Activated T-cell treated with anti-CD3 and anti-CD28 coated beads, Interleukin-2, amount 50 U/mL, for 4 hours (primary cell): ENCODE measurements around the gene TELO2. TPM values are rescaled to one million over a fixed set of nuclear protein-coding genes. Genes with fewer than 3 reads are reported as not detected.

Experiments used
- ATAC-seq, 2 donors: fragments of 200-7000 bp; cut with Tn5 transposase; one replicate each; pipeline ENCODE4 v1.10.0; 2021
- DNase-seq: peaks from one replicate; pipeline ENCODE4 v3.0.0-alpha.2; 2020
- H3K27me3 Mint-ChIP-seq: one replicate; pipeline ENCODE4 v1.8.0; 2021; ENCODE audit warnings: low read depth, mixed read lengths
- H3K36me3 Mint-ChIP-seq: one replicate; pipeline ENCODE4 v1.8.0; 2022; ENCODE audit warnings: mixed read lengths; ENCODE audit not compliant: insufficient read depth
- H3K4me1 Mint-ChIP-seq: one replicate; pipeline ENCODE4 v1.8.0; 2021; ENCODE audit warnings: low read depth, mixed read lengths
- H3K4me3 Mint-ChIP-seq: one replicate; pipeline ENCODE4 v1.8.0; 2021; ENCODE audit warnings: mild to moderate bottlenecking, moderate library complexity, mixed read lengths
- H3K9me3 Mint-ChIP-seq: one replicate; pipeline ENCODE4 v1.8.0; 2021; ENCODE audit warnings: mixed read lengths
- total RNA-seq, 3 donors: library from RNA; stranded (reverse); gene quantifications; one replicate each; pipeline ENCODE4 v1.2.1, GENCODE V29; 2021

The TELO2 gene
- total RNA-seq, 3 donors from 2014 or later: 103 to 131 (median 121) TPM

DNA sequence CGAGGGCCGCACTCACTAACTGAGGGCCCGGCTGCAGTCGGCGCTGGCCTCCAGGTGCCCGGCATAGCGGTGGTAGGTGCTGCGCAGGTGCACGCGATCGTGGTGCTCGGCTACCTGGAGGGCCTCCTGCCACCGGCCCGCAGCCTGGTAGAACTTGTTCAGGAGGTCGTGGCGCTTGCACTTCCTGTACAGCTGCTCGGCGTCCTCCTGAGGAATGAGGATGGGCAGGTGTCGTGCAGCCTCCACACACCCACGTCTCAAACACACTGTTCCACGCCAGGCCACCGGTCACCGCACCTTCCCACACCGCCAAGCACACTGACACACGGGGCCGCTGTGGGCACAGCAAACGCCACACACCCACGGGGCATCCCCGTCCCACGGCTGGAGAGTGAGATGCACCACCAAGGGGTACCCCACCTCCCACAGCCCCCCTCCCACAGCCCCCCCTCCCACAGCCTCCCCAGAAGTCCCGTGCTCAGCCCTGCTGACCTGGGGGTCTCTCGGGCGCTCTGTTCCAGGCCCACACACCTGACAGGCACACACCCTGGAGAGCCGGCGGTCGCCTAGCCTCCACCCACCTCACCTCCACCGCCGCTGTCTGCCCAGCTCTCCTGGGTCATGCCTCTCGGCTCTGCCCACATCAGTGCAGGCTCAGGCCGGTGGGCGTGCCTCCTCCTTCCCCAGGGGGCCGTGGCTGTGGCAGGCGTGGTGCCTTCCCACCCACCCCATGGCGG is 32.9 kb downstream of the TELO2 start:
- Mint-ChIP-seq H3K9me3 (no peaks in the 10 kb centered on the region), H3K4me1 (peaks cover 28% of the 10 kb centered on the region), H3K27me3 (no peaks in the 10 kb centered on the region), H3K36me3 (no peaks in the 10 kb centered on the region), H3K4me3 (peak overlapping the region; percentile 60)
- DNase-seq (no peak), ATAC-seq (peak; percentile 29 to 38)

DNA sequence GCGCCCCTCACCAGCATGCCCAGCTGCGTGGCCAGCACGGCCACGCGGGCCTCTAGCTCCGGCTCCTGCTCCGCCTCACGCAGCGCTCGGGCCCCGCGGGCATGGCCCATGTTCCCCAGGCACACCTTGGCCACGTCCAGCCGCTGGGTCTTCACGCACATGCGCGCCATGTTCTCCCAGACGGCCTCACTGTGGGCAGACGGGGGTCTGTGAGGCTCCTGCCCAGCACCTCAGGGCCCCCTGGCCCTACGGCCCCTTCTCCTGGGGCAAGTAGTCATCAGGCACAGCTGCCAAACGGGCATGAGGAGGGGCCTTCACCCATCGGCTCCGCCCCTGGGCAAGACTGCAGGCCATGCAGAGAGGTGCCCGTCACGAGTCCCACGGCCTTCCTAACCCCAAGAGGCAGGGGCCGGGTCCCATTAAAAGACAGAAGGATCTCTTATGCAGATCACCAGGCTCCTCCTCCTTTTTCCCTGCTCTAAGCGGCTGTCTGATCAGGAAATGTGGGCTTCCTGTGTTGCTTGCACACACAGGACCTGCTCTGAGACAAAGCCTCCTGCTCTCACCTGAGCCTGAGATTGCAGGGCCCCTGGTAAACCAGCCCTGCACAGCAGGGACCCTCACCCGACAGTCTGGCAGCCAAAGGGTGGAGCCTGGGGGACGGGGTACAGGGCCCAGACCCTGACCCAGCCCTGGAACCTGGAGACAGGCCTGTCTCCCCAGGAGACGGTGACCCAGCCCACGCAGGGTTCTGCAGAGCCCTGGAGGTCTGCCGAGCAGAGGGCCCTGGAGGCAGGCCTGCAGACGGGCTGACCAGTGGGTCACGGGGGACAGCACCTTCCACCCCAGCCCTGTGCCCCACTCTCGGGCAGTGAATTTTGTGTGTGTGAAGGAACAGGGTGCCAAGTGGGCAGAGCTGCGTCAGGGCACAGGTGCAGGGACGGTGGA is 33.7 kb downstream of the TELO2 start:
- no peaks in the 10 kb centered on the region for H3K9me3 Mint-ChIP-seq
- DNase-seq (no peak), ATAC-seq (peak; percentile 40 to 49)
- H3K4me3 Mint-ChIP-seq: peak overlapping the region; percentile 37
- peaks cover 28% of the 10 kb centered on the region for H3K4me1 Mint-ChIP-seq
- H3K36me3 Mint-ChIP-seq: no peaks in the 10 kb centered on the region
- H3K27me3 Mint-ChIP-seq: no peaks in the 10 kb centered on the region

DNA sequence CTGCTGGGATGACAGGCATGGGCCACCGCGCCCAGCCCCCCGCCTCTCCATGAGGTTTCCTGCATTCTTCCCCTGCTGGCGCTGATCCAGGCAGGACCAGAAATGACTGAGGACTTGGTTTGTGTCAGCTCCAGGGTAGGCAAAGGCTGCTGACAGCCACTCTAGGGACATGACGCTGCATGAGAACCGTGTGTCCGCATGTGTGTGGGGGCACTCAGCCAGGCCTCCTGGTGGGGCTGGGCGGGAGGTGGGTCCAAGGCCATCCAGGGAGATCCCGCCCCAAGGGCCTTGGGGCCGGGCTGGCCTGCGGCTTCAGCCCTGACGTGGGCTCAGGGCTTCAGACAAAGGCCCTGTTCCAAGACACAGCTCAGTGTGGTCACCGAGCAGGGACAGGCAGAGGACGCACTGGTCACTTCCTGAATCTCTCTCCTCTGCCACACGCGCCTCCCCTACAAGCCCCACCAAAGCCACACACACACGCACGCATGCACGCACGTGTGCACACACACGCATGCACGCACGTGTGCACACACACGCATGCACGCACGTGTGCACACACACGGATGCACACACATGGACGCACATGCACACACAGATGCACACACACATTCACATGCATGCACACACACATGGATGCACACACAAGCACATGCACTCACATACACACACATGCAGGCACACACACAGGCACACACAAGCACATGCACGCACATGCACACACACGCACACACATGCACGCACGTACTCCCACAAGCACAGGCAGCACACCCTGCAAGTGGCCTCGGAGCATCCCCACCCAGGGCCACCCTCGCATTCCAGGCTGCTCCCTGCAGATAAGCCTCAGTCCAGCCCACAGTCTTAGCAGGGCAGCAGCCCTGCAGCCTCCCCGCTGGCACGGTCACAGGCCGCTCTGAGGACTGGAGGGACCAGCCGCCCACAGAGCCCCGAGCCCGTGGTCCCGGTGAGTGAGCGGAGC is 35.0 kb downstream of the TELO2 start:
- Mint-ChIP-seq H3K36me3 (no peaks in the 10 kb centered on the region), H3K9me3 (no peaks in the 10 kb centered on the region), H3K27me3 (no peaks in the 10 kb centered on the region), H3K4me1 (peaks cover 32% of the 10 kb centered on the region), H3K4me3 (peak overlapping the region; percentile 12)
- ATAC-seq: no peak
- no peak for DNase-seq

DNA sequence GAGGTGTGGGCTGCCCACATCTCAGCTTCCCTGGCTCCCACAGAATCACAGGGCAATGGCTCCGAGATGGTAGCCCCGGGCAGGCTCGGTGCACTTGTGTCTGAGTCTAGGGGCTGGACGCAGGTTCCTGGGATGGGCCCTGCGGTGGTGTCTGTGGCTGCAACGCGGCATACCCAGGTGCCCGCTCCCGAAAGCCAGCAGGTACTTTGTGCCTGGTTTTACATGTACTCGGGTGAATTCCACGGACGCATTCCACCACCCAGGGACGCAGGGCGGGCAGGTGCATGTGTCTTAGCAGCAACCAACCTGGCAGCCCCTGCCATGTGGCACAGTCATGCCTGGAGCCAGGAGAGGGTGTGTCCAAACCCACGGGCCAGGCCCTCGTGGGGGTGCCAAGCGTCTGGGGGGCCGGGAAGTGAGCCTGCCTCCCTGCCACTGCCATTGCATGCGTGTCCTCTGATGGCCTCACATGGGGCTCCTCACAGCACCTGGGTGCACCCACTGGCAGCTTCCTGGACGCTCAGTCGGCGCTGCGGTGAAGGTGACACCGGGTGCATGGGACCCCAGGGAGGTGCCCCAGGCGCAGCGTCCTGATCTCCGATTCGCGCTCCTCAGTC is 35.9 kb downstream of the TELO2 start:
- Mint-ChIP-seq H3K36me3 (no peaks in the 10 kb centered on the region), H3K9me3 (no peaks in the 10 kb centered on the region), H3K27me3 (no peaks in the 10 kb centered on the region), H3K4me3 (no peak overlapping the region), H3K4me1 (peaks cover 36% of the 10 kb centered on the region)
- no peak for DNase-seq
- no peak for ATAC-seq

DNA sequence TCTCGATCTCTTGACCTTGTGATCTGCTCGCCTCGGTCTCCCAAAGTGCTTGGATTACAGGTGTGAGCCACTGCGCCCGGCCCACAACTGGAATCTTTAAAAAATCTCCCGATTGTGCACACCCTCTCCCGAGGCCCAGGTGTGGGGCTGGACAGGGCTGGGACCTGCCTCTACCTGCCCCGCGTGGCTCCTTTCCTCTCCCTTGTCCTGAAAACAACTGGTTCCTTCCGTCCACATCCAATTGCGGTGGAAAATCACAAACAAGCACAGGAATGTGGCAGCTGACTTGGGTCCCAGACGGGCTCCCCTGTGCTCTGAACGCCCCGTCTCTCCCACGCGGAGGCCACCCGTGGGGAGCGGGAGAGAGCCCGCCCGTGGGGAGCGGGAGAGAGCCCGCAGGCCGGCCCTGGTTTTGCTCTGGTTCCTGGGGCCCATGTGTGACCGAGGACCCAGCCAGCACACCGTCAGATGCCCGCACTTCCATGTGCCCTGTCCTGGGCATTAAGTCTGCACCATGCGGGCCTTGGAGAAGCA is 37.3 kb downstream of the TELO2 start:
- Mint-ChIP-seq H3K4me1 (peaks cover 40% of the 10 kb centered on the region), H3K36me3 (peaks cover 5% of the 10 kb centered on the region), H3K27me3 (no peaks in the 10 kb centered on the region), H3K9me3 (no peaks in the 10 kb centered on the region), H3K4me3 (no peak overlapping the region)
- DNase-seq (no peak), ATAC-seq (no peak)

DNA sequence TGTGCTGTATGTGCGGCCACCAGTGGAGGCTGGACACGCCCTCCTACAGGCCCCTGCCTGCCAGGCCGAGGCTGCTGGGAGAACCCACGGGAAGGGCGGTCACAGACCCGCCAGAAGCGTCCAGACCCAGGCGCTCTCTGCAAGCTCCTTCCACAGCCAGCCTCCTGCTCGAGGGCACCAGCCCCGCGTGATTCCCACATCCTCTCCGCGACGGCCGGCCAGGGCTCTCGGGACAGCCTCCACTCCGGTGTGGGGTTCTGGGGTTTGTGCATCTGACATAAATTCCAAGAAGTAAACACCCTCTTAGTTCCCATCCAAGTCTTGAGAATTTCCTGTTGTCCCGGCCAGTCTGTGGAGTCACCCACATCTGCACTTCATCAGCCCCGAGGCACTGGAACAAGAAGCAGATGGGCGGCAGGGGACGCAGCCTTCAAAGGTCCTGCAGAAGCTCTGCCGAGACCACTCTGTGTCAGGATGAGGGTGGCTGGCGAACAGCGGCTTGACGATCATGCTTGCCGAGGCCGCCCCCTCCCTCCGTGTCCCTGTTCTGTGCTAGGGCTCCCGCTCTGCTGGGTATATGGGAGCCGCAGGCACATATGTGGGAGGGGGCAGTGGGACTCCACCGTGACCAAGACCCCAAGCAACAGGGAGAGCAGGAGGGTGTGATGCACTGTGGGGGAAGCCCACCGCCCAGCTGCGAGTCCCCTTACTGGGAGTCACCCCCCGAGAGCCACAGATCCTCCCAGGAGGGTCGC is 37.9 kb downstream of the TELO2 start:
- H3K4me1 Mint-ChIP-seq: peaks cover 35% of the 10 kb centered on the region
- H3K36me3 Mint-ChIP-seq: peaks cover 5% of the 10 kb centered on the region
- no peaks in the 10 kb centered on the region for H3K27me3 Mint-ChIP-seq
- H3K4me3 Mint-ChIP-seq: no peak overlapping the region
- ATAC-seq: no peak
- DNase-seq: no peak
- no peaks in the 10 kb centered on the region for H3K9me3 Mint-ChIP-seq

DNA sequence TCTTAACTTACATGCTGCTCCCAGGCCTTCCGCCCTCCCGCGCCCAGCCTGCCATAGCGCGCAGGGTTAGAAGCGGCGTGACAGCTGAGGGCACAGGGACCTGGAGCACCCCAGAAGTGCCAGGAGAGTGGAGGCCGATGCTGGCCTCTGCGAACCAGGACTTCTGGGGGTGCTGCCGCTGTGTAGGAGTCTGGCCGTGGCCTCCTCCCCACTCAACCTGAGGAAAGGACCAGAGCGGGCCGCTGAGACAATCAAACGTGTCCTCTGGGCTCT is 38.4 kb downstream of the TELO2 start:
- H3K4me3 Mint-ChIP-seq: no peak overlapping the region
- ATAC-seq (no peak), DNase-seq (no peak)
- H3K4me1 Mint-ChIP-seq: peaks cover 36% of the 10 kb centered on the region
- H3K27me3 Mint-ChIP-seq: no peaks in the 10 kb centered on the region
- H3K9me3 Mint-ChIP-seq: no peaks in the 10 kb centered on the region
- peaks cover 5% of the 10 kb centered on the region for H3K36me3 Mint-ChIP-seq

DNA sequence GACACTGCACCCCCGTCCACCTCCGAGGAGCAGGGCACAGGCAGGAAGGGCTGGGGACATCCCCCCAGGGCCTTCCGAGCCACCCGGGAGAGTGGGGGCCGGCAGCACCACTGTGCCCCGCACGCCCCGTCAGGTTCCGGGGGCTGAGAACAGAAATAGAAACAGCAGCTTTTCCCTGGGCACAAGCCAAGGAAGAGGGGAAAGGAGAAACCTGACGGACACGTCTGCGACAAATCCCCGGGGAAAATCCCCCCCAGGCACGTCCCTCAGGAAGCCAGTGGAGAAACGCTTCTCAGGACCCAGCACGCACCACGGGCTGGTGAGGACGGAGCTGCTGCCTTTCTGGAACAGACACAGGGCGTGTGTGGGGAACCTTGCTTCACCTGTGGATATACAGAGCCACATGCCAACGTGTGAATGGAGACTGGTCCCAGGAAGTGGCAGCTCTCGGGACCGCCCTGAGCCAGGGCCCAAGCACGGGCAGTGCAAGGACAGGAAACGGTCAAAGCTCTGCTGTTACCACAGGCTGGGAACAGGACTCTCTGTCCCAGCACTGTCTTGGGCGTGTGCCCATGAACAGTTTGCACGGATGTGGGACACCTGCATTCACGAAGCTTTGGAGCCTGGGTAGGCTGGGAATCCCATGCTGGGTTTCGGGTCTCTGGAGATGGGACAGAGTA is 39.1 kb downstream of the TELO2 start:
- H3K4me3 Mint-ChIP-seq: peak overlapping the region; percentile 98
- H3K9me3 Mint-ChIP-seq: no peaks in the 10 kb centered on the region
- no peak for ATAC-seq
- H3K27me3 Mint-ChIP-seq: no peaks in the 10 kb centered on the region
- peaks cover 9% of the 10 kb centered on the region for H3K36me3 Mint-ChIP-seq
- H3K4me1 Mint-ChIP-seq: peaks cover 37% of the 10 kb centered on the region
- no peak for DNase-seq

DNA sequence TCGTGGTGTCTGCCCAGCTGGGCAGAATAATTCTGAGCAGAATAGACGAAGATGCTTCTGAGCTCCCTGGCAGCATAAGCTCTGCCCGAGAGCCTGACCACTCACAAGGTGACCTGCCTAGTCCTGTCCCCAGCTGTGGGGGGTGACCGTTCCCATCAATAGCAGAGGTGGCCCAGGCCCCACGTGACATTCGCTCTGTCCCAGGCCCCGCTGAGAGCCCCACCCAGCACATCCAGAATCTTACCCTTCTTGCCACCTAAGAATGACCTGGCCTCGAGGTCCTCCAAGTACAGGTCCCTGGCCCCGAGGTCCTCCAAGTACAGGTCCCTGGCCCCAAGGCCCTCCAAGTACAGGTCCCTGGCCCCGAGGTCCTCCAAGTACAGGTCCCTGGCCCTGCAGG is 39.6 kb downstream of the TELO2 start:
- Mint-ChIP-seq H3K4me1 (peaks cover 39% of the 10 kb centered on the region), H3K4me3 (peak overlapping the region; percentile 98), H3K27me3 (no peaks in the 10 kb centered on the region), H3K36me3 (peaks cover 14% of the 10 kb centered on the region), H3K9me3 (no peaks in the 10 kb centered on the region)
- ATAC-seq (no peak), DNase-seq (no peak)

DNA sequence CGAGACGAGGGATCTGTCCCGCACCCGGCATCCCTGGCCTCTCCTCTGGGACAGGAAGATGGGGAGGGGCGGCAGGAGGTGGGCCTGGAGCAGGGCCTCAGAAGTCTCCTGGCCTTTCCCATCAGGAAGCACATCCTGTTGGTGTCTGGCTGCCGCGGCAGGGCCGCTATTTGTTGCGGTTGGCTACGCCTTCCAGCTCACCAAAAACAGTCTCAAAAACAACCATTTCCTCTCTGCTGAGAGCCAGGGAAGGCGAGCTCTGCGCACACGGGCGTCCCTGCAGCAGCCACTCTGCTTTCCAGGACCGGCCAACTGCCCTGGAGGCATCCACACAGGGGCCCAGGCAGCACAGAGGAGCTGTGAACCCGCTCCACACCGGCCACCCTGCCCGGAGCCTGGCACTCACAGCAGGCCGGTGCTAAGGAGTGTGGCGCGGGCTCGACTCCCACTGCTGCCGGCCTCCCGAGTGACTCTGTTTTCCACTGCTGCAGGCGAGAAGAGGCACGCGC is 40.3 kb downstream of the TELO2 start, which contains the start of gene TMEM204:
TSS of gene TMEM204 (plus strand) at position 224 of the 509 bp plus-strand sequence. CDS start 610 bp downstream, outside the sequence.
- H3K4me1 Mint-ChIP-seq: peaks cover 43% of the 10 kb centered on the region
- DNase-seq: no peak
- no peaks in the 10 kb centered on the region for H3K9me3 Mint-ChIP-seq
- H3K27me3 Mint-ChIP-seq: no peaks in the 10 kb centered on the region
- H3K36me3 Mint-ChIP-seq: peaks cover 20% of the 10 kb centered on the region
- ATAC-seq: peak; percentile 26 to 27
- peak within 1 kb of the TSS; percentile 98 for H3K4me3 Mint-ChIP-seq

DNA sequence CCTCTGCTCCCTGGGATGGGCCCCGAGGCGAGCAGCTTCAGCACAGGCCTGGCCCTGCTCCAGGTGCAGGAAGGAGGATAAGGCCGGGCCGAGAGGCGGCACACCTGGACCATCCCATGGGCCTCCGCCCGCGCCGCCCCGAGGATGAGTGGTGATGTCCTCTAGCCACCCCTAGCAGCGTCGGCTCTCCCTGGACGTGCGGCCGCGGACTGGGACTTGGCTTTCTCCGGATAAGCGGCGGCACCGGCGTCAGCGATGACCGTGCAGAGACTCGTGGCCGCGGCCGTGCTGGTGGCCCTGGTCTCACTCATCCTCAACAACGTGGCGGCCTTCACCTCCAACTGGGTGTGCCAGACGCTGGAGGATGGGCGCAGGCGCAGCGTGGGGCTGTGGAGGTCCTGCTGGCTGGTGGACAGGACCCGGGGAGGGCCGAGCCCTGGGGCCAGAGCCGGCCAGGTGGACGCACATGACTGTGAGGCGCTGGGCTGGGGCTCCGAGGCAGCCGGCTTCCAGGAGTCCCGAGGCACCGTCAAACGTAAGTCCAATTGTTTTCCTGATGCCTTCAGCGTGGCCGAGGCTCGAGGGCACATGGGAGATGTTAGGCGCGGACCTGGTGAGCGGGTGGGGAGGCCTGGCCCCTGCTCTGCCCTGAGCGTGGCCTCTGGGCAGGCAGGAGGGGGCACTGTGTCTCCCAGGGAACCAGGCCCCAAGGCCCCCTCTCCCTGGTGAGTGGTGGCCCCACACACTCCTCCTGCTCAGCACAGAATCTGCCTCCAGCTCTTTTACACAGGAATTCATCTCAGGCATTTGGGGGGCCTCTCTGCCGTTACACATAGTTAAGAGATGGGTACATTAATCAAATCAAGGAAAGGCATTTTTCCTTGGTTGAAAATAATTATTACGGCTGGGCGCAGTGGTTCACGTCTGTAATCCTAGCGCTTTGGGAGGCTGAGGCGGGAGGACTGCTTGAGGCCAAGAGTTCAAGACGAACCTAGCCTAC is 41.2 kb downstream of the TELO2 start:
- Mint-ChIP-seq H3K4me3 (peak overlapping the region; percentile 98), H3K36me3 (peaks cover 20% of the 10 kb centered on the region), H3K9me3 (no peaks in the 10 kb centered on the region), H3K4me1 (peaks cover 50% of the 10 kb centered on the region), H3K27me3 (no peaks in the 10 kb centered on the region)
- DNase-seq (no peak), ATAC-seq (peak; percentile 27 to 31)
